Measurements from ENCODE around the gene BACE1.
"Not testable (repeated sequence)": the region's sequence is repeated elsewhere in the genome, so short reads cannot be mapped to it uniquely, and the experiment has no call there.

The BACE1 gene
- 2.6 to 3.9 reads per million in 2 donors for total RNA-seq

GRCh38 chr11:117316197-117316961 lies at the start of gene BACE1:
BACE1 (minus strand) TSS chr11:117316256; CDS start chr11:117315795, 461 bp downstream.
- peak; percentile 3 for DNase-seq

GRCh38 chr11:117361432-117361831 lies 45.4 kb upstream of the BACE1 start:
- no peak for DNase-seq

- DNase-seq = no peak
Measured at GRCh38 chr11:117356126-117356890, 40.3 kb upstream of the BACE1 start.

GRCh38 chr11:117354550-117354949 lies 38.5 kb upstream of the BACE1 start:
- no peak for DNase-seq

GRCh38 chr11:117345039-117345438 lies 29.0 kb upstream of the BACE1 start:
- no peak for DNase-seq

- DNase-seq = no peak
Measured at GRCh38 chr11:117337076-117337475, 21.0 kb upstream of the BACE1 start.

- no peak for DNase-seq
Measured at GRCh38 chr11:117335399-117335798, 19.3 kb upstream of the BACE1 start.

- DNase-seq = no peak
Measured at GRCh38 chr11:117334896-117335295, 18.8 kb upstream of the BACE1 start.

GRCh38 chr11:117333917-117334316 lies 17.9 kb upstream of the BACE1 start:
- no peak for DNase-seq

GRCh38 chr11:117332843-117333242 lies 16.8 kb upstream of the BACE1 start:
- DNase-seq = no peak

- DNase-seq = no peak
Measured at GRCh38 chr11:117328375-117329010, 12.4 kb upstream of the BACE1 start.

GRCh38 chr11:117327567-117328374 lies 11.7 kb upstream of the BACE1 start, which contains the start of gene CEP164:
CEP164 (plus strand) TSS chr11:117327854; CDS start chr11:117338587, 10,733 bp downstream.
- DNase-seq = peak; percentile 86

- DNase-seq = not testable (repeated sequence)
Measured at GRCh38 chr11:117327255-117327566, 11.2 kb upstream of the BACE1 start.

GRCh38 chr11:117319214-117319840 lies 3.3 kb upstream of the BACE1 start:
- DNase-seq = no peak

GRCh38 chr11:117318738-117319137 lies 2.7 kb upstream of the BACE1 start:
- DNase-seq = no peak

GRCh38 chr11:117315285-117316196 lies 515 bp downstream of the BACE1 start:
- DNase-seq = peak; percentile 21

- no peak for DNase-seq
Measured at GRCh38 chr11:117314840-117315239, 1.2 kb downstream of the BACE1 start.

GRCh38 chr11:117313828-117314768 lies 2.0 kb downstream of the BACE1 start:
- DNase-seq = no peak

GRCh38 chr11:117313091-117313490 lies 3.0 kb downstream of the BACE1 start:
- DNase-seq = no peak

GRCh38 chr11:117309310-117309709 lies 6.7 kb downstream of the BACE1 start:
- no peak for DNase-seq
